Neuronal stem cell (in vitro differentiated cells): ENCODE data around the gene DSTYK.

Experiments
- DNase-seq: peaks from one replicate; pipeline ENCODE4 v3.0.0-alpha.2; 2013; ENCODE audit warnings: low spot score
- H2AFZ ChIP-seq: one replicate; pipeline ENCODE4 v1.6.1; 2013; ENCODE audit warnings: mild to moderate bottlenecking, low read length, inconsistent platforms
- H2AK5ac ChIP-seq: 2 replicates; pipeline ENCODE4 v1.6.1; 2013; ENCODE audit warnings: low read depth, mild to moderate bottlenecking, inconsistent platforms, low read length, moderate library complexity, mixed read lengths
- H2BK120ac ChIP-seq: 2 replicates; pipeline ENCODE4 v1.6.1; 2013; ENCODE audit warnings: low read depth, mild to moderate bottlenecking, inconsistent platforms, low read length, moderate library complexity, mixed read lengths
- H2BK12ac ChIP-seq: one replicate; pipeline ENCODE4 v1.6.1; 2013; ENCODE audit warnings: low read length, inconsistent platforms
- H2BK15ac ChIP-seq: 2 replicates; pipeline ENCODE4 v1.6.1; 2013; ENCODE audit warnings: mild to moderate bottlenecking, low read length, inconsistent platforms, mixed read lengths
- H2BK5ac ChIP-seq: one replicate; pipeline ENCODE4 v1.6.1; 2013; ENCODE audit warnings: inconsistent platforms, mild to moderate bottlenecking, low read length, moderate library complexity
- H3K14ac ChIP-seq: one replicate; pipeline ENCODE4 v1.6.1; 2013; ENCODE audit warnings: low read length, inconsistent platforms
- H3K18ac ChIP-seq: 2 replicates; pipeline ENCODE4 v1.6.1; 2013; ENCODE audit warnings: low read length, inconsistent platforms
- H3K23ac ChIP-seq: 2 replicates; pipeline ENCODE4 v1.6.1; 2013; ENCODE audit warnings: low read depth, mild to moderate bottlenecking, mixed read lengths, low read length, inconsistent platforms; ENCODE audit not compliant: poor library complexity
- H3K27ac ChIP-seq: replicated peaks from 3 replicates; pipeline ENCODE4 v1.5.1; 2013; ENCODE audit warnings: low read length, inconsistent platforms
- H3K27me3 ChIP-seq, 3 experiments: 2 replicates each; pipeline ENCODE4 v1.6.1; 2013; ENCODE audit warnings: low read length in 3 of 3, mild to moderate bottlenecking in 2 of 3, inconsistent platforms in 1 of 3, low read depth in 1 of 3, mixed read lengths in 1 of 3, moderate library complexity in 1 of 3; ENCODE audit not compliant: control insufficient read depth in 3 of 3, insufficient read depth in 3 of 3
- H3K36me3 ChIP-seq, 2 donors: replicated peaks in 1 of 2; 2 replicates each; pipeline ENCODE4 v1.6.1; 2013; ENCODE audit warnings: low read length in 2 of 2; ENCODE audit not compliant: control insufficient read depth in 2 of 2, insufficient read depth in 2 of 2
- H3K4ac ChIP-seq: 2 replicates; pipeline ENCODE4 v1.6.1; 2013; ENCODE audit warnings: inconsistent platforms, mild to moderate bottlenecking, low read length, moderate library complexity
- H3K4me1 ChIP-seq, 2 donors: 1 replicate in 1 of 2; 2 replicates in 1 of 2; pipeline ENCODE4 v1.6.1; 2013; ENCODE audit warnings: low read length in 2 of 2, low read depth in 1 of 2; ENCODE audit not compliant: control insufficient read depth in 2 of 2, insufficient read depth in 1 of 2
- H3K4me2 ChIP-seq: one replicate; pipeline ENCODE4 v1.6.1; 2013; ENCODE audit warnings: mild to moderate bottlenecking, low read length, inconsistent platforms; ENCODE audit not compliant: insufficient read depth, poor library complexity, severe bottlenecking
- H3K4me3 ChIP-seq, 2 donors: 2 replicates each; pipeline ENCODE4 v1.5.1; 2013; ENCODE audit warnings: low read length in 2 of 2, mild to moderate bottlenecking in 2 of 2, inconsistent platforms in 1 of 2, moderate library complexity in 1 of 2
- H3K79me1 ChIP-seq: one replicate; pipeline ENCODE4 v1.6.1; 2013; ENCODE audit warnings: low read depth, mild to moderate bottlenecking, inconsistent platforms, low read length, moderate library complexity
- H3K9ac ChIP-seq: one replicate; pipeline ENCODE4 v1.6.1; 2013; ENCODE audit warnings: mild to moderate bottlenecking, low read depth, low read length, inconsistent platforms; ENCODE audit not compliant: poor library complexity
- H3K9me3 ChIP-seq, 2 donors: replicated peaks in 1 of 2; 2 replicates each; pipeline versions ENCODE3 to v1.6.1; 2013; ENCODE audit warnings: low read length in 2 of 2, mild to moderate bottlenecking in 2 of 2, inconsistent platforms in 1 of 2, low read depth in 1 of 2, mixed read lengths in 1 of 2, moderate library complexity in 1 of 2; ENCODE audit not compliant: control insufficient read depth in 2 of 2, insufficient read depth in 1 of 2
- H4K8ac ChIP-seq: one replicate; pipeline ENCODE4 v1.6.1; 2013; ENCODE audit warnings: low read depth, mild to moderate bottlenecking, inconsistent platforms, low read length, moderate library complexity
- H4K91ac ChIP-seq: one replicate; pipeline ENCODE4 v1.6.1; 2013; ENCODE audit warnings: low read length, low read depth, mild to moderate bottlenecking, inconsistent platforms; ENCODE audit not compliant: poor library complexity
- WGBS, 2 donors: extraction: QIAGEN DNeasy Blood & Tissue Kit; methylation state at CpG; one replicate each; pipeline ENCODE4 v1.1.7; 2013; ENCODE audit warnings: missing lambda C conversion rate in 2 of 2, mixed read lengths in 1 of 2; ENCODE audit not compliant: insufficient read length in 2 of 2, insufficient replicate concordance in 1 of 2; ENCODE audit errors: extremely low coverage in 2 of 2; 5-methylcytosine and 5-hydroxymethylcytosine counted together

The DSTYK gene

DNA sequence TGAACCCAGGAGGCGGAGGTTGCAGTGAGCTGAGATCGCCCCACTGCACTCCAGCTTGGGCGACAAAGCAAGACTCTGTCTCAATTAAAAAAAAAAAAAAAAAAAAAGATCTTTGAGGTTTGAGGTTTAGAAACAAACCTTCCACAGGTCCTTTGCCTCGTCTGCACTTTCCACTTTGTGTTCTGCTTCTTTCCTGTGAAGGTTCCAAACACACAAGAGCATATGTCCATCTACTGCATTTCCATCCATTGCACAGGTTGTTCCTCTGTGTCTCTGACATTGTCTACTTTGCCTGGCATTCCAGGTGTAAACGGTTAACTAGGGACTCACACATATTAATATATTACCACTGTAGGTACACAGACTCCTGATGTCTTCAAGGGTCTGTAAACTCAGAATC lies 40.1 kb downstream of the DSTYK start:
- H3K36me3 ChIP-seq = peaks cover 2 to 39% of the 10 kb centered on the region in 2 donors
- no peak overlapping the region for H3K4me2 ChIP-seq
- H3K4me3 ChIP-seq = no peak overlapping the region
- H3K4me1 ChIP-seq = no peaks in the 10 kb centered on the region
- no peak overlapping the region for H2BK12ac ChIP-seq
- H2BK5ac ChIP-seq = no peak overlapping the region
- H3K4ac ChIP-seq = no peak overlapping the region
- no peaks in the 10 kb centered on the region for H3K9me3 ChIP-seq
- H4K91ac ChIP-seq = no peak overlapping the region
- no peak overlapping the region for H2BK15ac ChIP-seq
- H3K14ac ChIP-seq = no peak overlapping the region
- H2AFZ ChIP-seq = no peak overlapping the region
- DNase-seq = no peak
- no peak overlapping the region for H3K23ac ChIP-seq
- H3K9ac ChIP-seq = no peak overlapping the region
- H4K8ac ChIP-seq = no peak overlapping the region
- H2AK5ac ChIP-seq = no peak overlapping the region
- H3K18ac ChIP-seq = no peak overlapping the region
- H3K27ac ChIP-seq = no peak overlapping the region
- H2BK120ac ChIP-seq = no peak overlapping the region
- H3K27me3 ChIP-seq = no peaks in the 10 kb centered on the region
- no CpG with 5 or more reads among the region's 5 CpGs for WGBS, 2 donors
- no peaks in the 10 kb centered on the region for H3K79me1 ChIP-seq

DNA sequence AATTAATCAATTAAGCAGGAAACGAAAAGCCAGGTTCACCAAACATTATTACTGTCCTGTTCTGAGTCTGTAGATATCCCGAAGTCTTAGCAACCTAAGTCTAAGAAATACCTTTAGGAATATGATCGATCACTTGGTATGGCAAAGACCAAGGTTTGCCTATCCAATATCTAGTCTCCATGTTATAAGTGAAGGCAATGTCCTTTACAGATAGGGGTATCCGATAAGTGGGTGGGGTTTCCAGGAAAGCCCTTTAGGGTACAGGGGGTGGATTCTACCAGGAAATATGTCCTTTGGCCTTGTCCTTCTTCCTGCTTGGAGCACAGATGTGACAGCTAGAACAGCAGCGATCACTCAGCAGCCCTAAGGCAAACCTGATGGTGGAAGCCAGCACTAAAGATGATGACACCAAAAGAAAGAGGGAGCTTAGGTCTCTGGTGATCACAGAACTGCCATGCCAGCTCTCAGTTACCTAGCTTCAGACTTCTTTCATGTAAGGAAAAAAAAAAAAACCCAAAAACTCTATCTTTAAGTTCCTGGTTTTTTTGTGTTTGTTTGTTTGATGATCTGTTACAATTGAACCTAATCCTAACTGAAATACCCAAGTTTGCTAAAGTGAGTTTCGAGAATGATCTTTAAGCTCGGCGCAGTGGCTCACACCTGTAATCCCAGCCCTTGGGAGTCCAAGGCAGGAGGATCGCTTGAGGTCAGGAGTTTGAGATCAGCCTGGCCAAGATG lies 40.8 kb downstream of the DSTYK start:
- DNase-seq = no peak
- no peak overlapping the region for H4K8ac ChIP-seq
- H3K9me3 ChIP-seq = no peaks in the 10 kb centered on the region
- peaks cover 2 to 43% of the 10 kb centered on the region in 2 donors for H3K36me3 ChIP-seq
- H3K4me1 ChIP-seq = no peaks in the 10 kb centered on the region
- H3K4ac ChIP-seq = no peak overlapping the region
- no peak overlapping the region for H4K91ac ChIP-seq
- H2AK5ac ChIP-seq = no peak overlapping the region
- no peak overlapping the region for H2BK15ac ChIP-seq
- no peaks in the 10 kb centered on the region for H3K27me3 ChIP-seq
- no peak overlapping the region for H2BK12ac ChIP-seq
- H3K79me1 ChIP-seq = no peaks in the 10 kb centered on the region
- H3K18ac ChIP-seq = no peak overlapping the region
- no CpG with 5 or more reads among the region's 9 CpGs for WGBS, 2 donors
- H3K14ac ChIP-seq = no peak overlapping the region
- H3K27ac ChIP-seq = no peak overlapping the region
- H3K4me2 ChIP-seq = no peak overlapping the region
- no peak overlapping the region for H3K4me3 ChIP-seq
- no peak overlapping the region for H2BK120ac ChIP-seq
- no peak overlapping the region for H2AFZ ChIP-seq
- H3K9ac ChIP-seq = no peak overlapping the region
- no peak overlapping the region for H2BK5ac ChIP-seq
- H3K23ac ChIP-seq = no peak overlapping the region

DNA sequence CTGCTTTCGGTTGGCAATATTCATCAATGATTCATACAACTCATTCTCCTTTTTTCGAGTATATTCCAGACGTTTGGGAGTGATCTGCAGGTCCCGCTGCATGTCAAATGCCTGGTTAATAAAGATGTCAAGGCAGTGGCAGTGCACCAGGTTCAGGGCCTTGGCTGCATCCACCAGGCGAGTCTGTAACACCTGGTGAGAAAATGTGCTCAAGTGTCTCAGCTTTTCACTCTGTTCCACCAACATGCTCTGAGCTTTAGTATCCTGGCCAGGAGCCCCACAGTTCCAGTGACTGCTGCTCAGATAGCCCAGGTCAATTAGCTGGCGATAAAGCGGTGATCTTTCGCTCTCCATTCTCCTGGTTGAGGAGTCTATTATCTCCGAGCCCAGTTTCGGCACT lies 42.3 kb downstream of the DSTYK start:
- H3K27me3 ChIP-seq = no peaks in the 10 kb centered on the region
- no peaks in the 10 kb centered on the region for H3K79me1 ChIP-seq
- H2AK5ac ChIP-seq = no peak overlapping the region
- no peak overlapping the region for H3K4ac ChIP-seq
- H3K4me1 ChIP-seq = no peaks in the 10 kb centered on the region
- no peak overlapping the region for H3K27ac ChIP-seq
- DNase-seq = no peak
- no peak overlapping the region for H2BK15ac ChIP-seq
- no peak overlapping the region for H2BK5ac ChIP-seq
- no peak overlapping the region for H2BK12ac ChIP-seq
- no CpG with 5 or more reads among the region's 10 CpGs for WGBS, 2 donors
- no peak overlapping the region for H4K8ac ChIP-seq
- H3K18ac ChIP-seq = no peak overlapping the region
- H2AFZ ChIP-seq = no peak overlapping the region
- no peak overlapping the region for H3K4me2 ChIP-seq
- no peak overlapping the region for H2BK120ac ChIP-seq
- H4K91ac ChIP-seq = no peak overlapping the region
- peaks cover 2 to 44% of the 10 kb centered on the region in 2 donors for H3K36me3 ChIP-seq
- no peak overlapping the region for H3K23ac ChIP-seq
- no peak overlapping the region for H3K14ac ChIP-seq
- no peak overlapping the region for H3K4me3 ChIP-seq
- no peak overlapping the region for H3K9ac ChIP-seq
- H3K9me3 ChIP-seq = no peaks in the 10 kb centered on the region

DNA sequence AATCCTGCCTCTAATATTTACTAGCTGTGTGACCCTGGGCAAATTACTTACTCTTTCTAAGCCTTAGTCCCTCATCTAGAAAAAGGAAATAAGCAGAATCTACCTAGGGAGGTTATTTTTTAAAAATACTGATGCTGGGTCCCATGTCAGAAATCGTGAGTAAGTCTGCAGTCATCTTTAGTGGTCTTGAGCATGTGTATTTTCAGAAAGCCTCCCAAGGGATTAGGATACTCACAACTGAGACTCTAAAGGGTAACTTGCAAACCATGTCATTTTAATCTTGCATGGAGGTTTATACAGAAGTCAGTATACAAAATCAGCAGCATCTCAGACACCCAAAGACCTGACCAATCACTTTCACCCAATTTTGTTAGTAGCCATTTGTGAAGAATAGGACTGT lies 43.2 kb downstream of the DSTYK start:
- Histone ChIP-seq H3K4me2 (no peak overlapping the region), H3K27ac (no peak overlapping the region), H2AFZ (no peak overlapping the region), H3K9me3 (no peaks in the 10 kb centered on the region), H2AK5ac (no peak overlapping the region), H3K4me3 (no peak overlapping the region), H2BK12ac (no peak overlapping the region), H4K91ac (no peak overlapping the region), H3K18ac (no peak overlapping the region), H2BK5ac (no peak overlapping the region), H3K36me3 (peaks cover 9 to 53% of the 10 kb centered on the region in 2 donors), H2BK15ac (no peak overlapping the region), H4K8ac (no peak overlapping the region), H3K27me3 (no peaks in the 10 kb centered on the region), H3K79me1 (no peaks in the 10 kb centered on the region), H3K14ac (no peak overlapping the region), H3K23ac (no peak overlapping the region), H3K9ac (no peak overlapping the region), H2BK120ac (no peak overlapping the region), H3K4ac (no peak overlapping the region), H3K4me1 (no peaks in the 10 kb centered on the region)
- DNase-seq = no peak
- WGBS, 2 donors = no CpG with 5 or more reads among the region's 1 CpG
